HG03460 (cell line): ENCODE results near the gene ZNF692.
"Not testable (repeated sequence)": the region's sequence is repeated elsewhere in the genome, so short reads cannot be mapped to it uniquely, and the experiment has no call there.

ENCODE experiments used
- ATAC-seq: cut with Tn5 transposase; IDR thresholded peaks from one replicate; pipeline ENCODE4 v1.9.1; 2021; ENCODE audit not compliant: unreplicated experiment

ZNF692 gene

DNA sequence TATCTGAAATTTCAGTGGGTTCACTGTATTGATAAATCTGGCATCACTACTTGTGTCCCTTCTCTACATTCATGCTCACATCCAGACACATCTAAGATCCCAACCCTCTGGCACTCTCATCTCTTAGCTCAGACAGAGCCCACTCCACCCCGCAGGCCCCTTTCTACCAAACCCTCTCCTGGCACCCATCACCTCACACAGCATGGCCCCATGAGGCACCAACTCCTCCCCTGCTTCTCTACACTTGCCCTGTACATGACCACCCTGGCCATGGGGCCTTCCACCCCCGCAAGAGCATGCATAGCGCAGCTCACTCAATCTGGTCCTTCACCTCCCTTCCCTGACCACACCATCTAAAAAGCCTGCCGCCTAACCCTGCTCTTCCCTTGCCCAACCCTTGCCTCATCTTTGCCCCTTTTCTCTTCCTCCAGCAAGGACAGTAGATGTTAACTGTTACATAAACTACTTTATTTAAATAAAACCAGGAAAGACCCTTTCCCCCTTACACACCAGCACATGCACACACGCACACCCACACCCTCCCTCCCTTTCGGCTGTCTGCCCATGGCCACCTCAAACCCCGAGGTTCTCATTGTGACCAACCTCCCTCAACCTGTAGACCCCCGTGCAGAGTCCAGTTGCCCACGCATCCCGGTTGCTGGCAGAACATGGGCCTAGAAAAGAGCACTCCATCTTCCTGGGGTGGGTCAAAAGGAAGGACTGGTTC is 48.7 kb downstream of the ZNF692 start:
- no peak for ATAC-seq

DNA sequence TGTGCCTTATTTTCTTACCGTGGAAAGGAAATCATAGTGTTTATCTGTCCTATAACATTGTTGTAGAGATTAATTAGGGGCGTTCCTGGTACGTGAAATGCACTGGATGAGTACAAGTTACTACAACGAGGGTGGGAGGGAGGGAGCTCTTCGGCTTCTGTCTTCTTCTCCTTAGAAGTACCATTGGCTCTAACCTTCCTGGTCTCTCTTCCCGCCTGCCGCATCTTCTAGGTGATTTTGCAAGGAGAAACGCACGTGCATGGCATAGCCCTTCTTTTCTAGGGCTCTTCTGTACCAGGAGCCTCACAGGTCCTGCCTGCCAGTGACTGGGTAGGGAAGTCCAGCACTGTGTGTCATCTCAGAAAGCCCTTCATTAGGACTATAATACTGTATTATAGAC is 50.0 kb downstream of the ZNF692 start:
- ATAC-seq, result no peak

DNA sequence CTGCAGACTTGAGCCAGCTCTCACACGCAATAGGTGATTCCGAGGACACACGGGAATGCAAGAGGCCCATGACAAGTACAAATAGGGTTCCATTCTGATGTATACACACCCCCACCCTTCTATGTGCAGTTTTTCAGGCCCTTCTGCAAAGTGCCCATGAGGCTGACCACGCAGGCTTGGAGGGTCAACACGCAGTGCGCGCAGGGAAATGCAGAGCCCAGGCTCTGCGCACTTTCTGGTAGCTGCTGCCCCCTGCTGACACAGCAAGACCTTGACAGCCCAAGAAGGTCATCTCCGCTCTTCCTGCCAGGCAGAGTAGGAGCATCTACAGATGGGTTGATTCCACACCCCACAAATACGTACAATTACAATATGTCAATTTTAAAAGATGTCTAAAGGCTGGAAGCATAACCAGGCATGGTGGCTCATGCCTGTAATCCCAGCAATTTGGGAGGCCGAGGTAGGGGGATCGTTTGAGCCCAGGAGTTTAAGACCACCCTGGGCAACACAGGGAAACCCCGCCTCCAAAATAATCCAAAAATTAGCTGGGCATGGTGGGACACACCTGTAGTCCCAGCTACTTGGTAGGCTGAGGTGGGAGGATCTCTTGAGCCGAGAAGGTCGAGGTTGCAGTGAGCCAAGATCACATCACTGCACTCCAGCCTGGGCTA is 51.7 kb downstream of the ZNF692 start:
- ATAC-seq, result peak; percentile 44

DNA sequence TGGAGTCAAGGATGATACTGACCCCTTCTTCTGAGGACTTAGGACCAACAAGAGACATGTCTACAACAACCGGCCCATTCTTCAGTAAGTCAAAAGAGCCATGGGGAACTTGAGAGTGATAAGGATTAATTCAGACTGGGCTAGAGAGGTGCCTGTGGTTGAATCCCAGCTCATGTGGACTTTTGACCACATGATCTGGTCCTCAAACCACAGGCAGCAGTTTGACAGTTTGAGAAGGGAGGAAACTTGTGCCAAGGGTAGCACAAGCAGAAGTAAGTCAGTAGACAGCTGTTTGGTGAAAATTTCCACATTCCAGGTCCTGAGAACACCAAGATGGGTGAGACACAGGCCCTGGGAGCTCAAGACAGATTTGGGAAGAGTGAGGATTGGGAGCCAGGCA is 53.0 kb downstream of the ZNF692 start:
- ATAC-seq, result no peak

DNA sequence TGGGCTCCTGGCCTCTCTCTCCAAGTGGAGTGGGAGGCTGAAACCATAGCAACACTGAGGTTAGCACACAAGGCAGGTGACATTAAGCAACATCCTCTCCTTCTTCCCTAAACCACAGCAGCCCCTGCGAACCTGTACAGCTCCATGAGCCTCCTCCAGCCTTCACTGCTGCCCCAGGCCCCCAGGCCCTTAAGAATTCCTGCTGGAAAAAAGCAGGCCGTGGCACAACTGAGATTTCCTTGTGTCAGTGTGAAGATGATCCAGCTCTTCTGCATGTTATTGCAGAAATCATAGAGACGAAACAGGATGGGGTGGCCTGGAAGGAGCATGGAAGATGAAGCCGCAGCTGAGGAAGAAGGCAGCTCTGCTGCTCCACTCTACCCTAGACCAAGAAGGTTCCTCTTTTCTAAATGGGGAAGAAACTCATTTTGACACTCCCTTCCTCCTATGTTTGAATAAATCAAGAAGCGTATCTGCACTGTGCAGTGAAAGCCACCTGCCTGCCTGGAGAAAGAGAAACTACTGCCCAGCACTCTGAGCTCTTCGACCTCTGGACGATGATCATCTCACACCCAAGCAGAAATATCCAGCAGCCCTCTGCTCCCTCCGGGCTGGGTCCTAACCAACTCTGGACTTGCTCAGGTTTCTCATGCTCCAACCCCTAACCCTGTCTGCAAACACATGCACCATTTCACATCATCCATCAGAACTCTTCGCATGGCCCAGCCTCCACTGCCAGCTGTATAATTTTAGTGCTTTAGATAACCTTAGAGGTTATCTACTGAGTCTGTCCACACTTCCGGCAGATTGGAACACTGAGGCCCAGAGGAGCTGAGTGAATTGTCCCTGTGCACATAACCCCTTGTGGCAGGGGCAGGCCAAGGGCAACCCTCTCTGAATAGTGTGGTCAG is 53.9 kb downstream of the ZNF692 start:
- ATAC-seq, result peak; percentile 84

DNA sequence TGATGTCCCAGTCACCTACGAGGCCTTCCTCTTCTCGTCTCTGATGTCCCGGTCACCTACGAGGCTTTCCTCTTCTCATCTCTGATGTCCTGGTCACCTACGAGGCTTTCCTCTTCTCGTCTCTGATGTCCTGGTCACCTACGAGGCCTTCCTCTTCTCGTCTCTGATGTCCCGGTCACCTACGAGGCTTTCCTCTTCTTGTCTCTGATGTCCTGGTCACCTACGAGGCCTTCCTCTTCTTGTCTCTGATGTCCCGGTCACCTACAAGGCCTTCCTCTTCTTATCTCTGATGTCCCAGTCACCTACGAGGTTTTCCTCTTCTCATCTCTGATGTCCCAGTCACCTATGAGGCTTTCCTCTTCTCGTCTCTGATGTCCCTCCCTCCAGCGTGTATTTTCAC is 55.4 kb downstream of the ZNF692 start:
- not testable (repeated sequence) for ATAC-seq

DNA sequence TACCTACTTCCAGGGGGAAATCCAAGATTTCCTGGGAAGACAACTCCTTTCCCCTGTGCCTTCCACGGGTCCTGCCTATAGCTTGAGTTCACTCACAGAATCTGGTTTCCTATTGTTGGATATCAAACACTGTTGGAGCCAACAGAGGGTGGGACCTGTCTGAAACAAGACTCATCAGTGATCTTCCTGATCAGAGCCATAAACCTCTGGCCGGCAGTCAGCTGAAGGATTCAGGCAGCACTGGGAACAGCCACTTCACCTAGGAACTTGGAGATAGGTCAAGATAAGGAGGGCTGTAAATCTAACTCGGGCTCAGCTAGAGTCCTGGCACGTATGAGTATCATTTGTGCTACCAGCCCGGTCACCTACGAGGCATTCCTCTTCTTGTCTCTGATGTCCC is 56.4 kb downstream of the ZNF692 start:
- no peak for ATAC-seq

DNA sequence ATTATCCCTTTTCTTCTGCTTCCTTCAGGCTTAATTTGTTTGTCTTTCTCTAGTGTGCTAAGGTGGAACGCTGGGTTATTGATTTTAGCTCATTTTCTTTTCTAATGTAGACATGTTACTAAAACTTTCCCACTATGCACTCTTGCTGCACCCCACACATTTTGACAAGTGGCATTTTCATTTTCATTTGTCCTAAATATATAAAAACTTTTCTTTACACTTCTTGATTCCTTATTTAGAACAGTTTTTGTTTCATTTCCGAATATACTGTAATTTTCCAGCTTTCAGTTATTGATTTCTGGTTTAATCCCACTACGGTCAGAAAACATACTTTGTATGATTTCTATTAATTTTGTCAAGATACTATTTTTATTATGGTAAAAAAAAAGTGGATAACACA is 58.4 kb downstream of the ZNF692 start:
- ATAC-seq, result no peak
